ENCODE data around the gene SAE1. TPM values are rescaled to one million over a fixed set of nuclear protein-coding genes. Genes with fewer than 3 reads are reported as not detected.
A peak's percentile ranks its signal among the peaks of the same experiment; 100 is the strongest.

SAE1 gene
- total RNA-seq, 1 donor from 2014 or later, result 96.6 TPM

DNA sequence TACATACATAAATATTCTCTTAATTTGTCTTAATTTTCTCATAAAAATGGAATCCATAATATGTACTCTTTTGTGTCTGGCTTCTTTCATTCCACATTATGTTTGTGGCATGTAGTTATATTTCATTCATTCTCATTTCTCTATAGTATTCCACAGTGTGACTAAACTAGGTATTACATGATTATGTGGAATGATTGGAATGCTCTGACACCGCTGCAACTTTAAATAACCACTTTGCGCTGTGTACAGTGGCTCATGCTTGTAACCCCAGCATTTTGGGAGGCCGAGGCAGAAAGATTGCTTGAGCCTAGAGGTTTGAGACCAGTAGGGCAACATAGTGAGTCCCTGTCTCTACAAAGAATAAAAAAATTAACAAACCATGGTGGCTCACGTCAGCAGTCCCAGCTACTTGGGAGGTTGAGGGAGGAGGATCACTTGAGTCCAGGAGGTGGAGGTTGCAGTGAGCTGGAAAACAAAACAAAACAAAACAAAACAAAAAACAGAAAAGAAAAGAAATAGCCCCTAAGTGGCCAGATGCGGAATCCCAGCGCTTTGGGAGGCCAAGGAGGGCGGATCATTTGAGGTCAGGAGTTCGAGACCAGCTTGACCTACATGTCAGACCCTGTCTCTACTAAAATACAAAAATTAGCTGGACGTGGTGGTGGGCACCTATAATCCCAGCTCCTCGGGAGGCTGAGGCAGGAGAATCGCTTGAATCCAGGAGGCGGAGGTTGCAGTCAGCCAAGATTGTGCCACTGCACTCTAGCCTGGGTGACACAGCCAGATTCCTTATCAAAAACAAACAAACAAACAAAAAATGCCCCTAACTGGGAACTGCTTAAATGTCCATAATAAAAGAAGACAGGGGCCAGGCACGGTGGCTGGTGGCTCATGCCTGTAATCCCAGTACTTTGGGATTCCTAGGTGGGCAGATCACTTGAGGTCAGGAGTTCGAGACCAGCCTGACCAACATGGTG lies 8.0 kb upstream of the SAE1 start:
- Mint-ChIP-seq H3K27me3 (ENCODE audit: unreplicated experiment) (no peaks in the 10 kb centered on the region), H3K4me3 (ENCODE audit: unreplicated experiment) (no peak overlapping the region), H3K4me1 (ENCODE audit: unreplicated experiment) (peaks cover 17% of the 10 kb centered on the region), H3K27ac (ENCODE audit: unreplicated experiment) (peak overlapping the region; percentile 73), H3K36me3 (ENCODE audit: unreplicated experiment) (no peaks in the 10 kb centered on the region), H3K9me3 (ENCODE audit: unreplicated experiment) (no peaks in the 10 kb centered on the region)
- DNase-seq (ENCODE audit: extremely low spot score, unreplicated experiment), result no peak
- TF ChIP-seq, protein P1, sequence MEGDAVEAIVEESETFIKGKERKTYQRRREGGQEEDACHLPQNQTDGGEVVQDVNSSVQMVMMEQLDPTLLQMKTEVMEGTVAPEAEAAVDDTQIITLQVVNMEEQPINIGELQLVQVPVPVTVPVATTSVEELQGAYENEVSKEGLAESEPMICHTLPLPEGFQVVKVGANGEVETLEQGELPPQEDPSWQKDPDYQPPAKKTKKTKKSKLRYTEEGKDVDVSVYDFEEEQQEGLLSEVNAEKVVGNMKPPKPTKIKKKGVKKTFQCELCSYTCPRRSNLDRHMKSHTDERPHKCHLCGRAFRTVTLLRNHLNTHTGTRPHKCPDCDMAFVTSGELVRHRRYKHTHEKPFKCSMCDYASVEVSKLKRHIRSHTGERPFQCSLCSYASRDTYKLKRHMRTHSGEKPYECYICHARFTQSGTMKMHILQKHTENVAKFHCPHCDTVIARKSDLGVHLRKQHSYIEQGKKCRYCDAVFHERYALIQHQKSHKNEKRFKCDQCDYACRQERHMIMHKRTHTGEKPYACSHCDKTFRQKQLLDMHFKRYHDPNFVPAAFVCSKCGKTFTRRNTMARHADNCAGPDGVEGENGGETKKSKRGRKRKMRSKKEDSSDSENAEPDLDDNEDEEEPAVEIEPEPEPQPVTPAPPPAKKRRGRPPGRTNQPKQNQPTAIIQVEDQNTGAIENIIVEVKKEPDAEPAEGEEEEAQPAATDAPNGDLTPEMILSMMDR (IDR thresholded peaks at IDR 0.05), result no peak

DNA sequence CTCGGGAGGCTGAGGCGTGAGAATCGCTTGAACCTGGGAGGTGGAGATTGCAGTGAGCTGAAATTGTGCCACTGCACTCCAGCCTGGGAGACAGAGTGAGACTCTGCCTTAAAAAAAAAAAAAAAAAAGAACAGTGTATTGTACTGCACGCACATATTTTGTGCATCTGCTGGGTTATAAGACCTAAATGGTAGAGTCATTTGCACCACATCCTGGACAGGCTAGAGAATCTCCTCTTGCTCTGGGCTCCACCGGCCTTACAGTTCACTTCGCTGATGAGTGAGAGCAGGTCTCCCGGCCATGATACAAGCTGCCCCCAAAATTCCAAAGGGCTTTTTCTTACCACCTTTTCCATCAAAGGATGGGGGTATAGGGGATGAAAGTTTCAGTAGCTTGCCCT lies 7.2 kb upstream of the SAE1 start:
- TF ChIP-seq, protein P1 (IDR thresholded peaks at IDR 0.05), result no peak
- H3K9me3 Mint-ChIP-seq (ENCODE audit: unreplicated experiment), result no peaks in the 10 kb centered on the region
- H3K27me3 Mint-ChIP-seq (ENCODE audit: unreplicated experiment), result no peaks in the 10 kb centered on the region
- H3K4me3 Mint-ChIP-seq (ENCODE audit: unreplicated experiment), result no peak overlapping the region
- no peaks in the 10 kb centered on the region for H3K36me3 Mint-ChIP-seq (ENCODE audit: unreplicated experiment)
- H3K27ac Mint-ChIP-seq (ENCODE audit: unreplicated experiment), result no peak overlapping the region
- peaks cover 17% of the 10 kb centered on the region for H3K4me1 Mint-ChIP-seq (ENCODE audit: unreplicated experiment)
- DNase-seq (ENCODE audit: extremely low spot score, unreplicated experiment), result no peak

DNA sequence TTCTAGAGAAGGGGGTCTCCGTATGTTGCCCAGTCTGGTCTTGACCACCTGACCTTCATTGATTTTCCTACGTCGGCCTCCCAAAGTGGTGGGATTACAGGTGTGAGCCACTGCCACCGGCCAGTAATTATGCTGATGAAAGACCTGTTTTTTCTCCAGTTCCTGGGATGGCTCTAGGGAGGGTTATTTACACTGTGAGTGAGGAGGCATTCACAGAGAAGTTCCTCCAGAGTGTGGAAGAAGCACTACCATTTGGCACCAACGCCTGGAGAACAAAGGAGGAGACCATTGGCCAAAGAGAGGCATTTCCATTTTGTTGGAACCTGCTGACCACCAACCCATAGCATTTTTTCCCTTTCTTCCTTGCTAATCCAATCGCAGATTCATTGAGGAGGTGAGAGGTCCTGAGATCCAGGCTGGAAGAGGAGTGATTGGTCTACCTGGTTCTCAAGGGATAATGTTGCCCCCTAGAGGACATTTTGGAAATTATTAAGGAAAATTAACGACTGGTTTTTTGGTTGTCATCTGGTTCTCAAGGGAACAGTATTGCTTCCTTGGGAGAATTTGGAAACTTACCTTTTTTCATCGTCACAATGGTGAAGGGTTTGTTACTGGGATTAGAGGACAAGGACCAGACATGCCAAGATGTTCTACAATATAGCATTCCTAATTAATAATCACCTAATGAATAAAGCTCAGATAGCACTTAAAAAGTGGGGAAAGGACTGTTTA lies 5.5 kb upstream of the SAE1 start:
- no peak overlapping the region for H3K4me3 Mint-ChIP-seq (ENCODE audit: unreplicated experiment)
- no peak overlapping the region for H3K27ac Mint-ChIP-seq (ENCODE audit: unreplicated experiment)
- H3K27me3 Mint-ChIP-seq (ENCODE audit: unreplicated experiment), result no peaks in the 10 kb centered on the region
- TF ChIP-seq, protein P1 (IDR thresholded peaks at IDR 0.05), result peak; percentile 72
- H3K4me1 Mint-ChIP-seq (ENCODE audit: unreplicated experiment), result peaks cover 17% of the 10 kb centered on the region
- H3K9me3 Mint-ChIP-seq (ENCODE audit: unreplicated experiment), result no peaks in the 10 kb centered on the region
- no peaks in the 10 kb centered on the region for H3K36me3 Mint-ChIP-seq (ENCODE audit: unreplicated experiment)
- no peak for DNase-seq (ENCODE audit: extremely low spot score, unreplicated experiment)

DNA sequence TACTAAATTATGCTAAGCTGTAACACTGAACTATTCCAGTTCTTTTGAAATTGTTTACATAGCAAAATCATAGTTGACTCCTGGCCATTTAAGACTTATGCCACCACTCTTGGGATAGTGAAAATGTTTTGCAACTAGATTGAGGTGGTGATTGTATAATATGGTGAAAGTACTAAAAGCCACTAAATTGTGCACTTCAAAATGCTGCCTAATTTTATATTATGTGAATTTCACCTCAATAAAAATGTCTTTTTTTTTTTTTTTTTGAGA lies 5.0 kb upstream of the SAE1 start:
- Mint-ChIP-seq H3K27ac (ENCODE audit: unreplicated experiment) (no peak overlapping the region), H3K4me3 (ENCODE audit: unreplicated experiment) (no peak overlapping the region), H3K36me3 (ENCODE audit: unreplicated experiment) (peaks cover 3% of the 10 kb centered on the region), H3K27me3 (ENCODE audit: unreplicated experiment) (no peaks in the 10 kb centered on the region), H3K9me3 (ENCODE audit: unreplicated experiment) (peaks cover 4% of the 10 kb centered on the region), H3K4me1 (ENCODE audit: unreplicated experiment) (peaks cover 19% of the 10 kb centered on the region)
- TF ChIP-seq, protein P1 (IDR thresholded peaks at IDR 0.05), result no peak
- DNase-seq (ENCODE audit: extremely low spot score, unreplicated experiment), result no peak

DNA sequence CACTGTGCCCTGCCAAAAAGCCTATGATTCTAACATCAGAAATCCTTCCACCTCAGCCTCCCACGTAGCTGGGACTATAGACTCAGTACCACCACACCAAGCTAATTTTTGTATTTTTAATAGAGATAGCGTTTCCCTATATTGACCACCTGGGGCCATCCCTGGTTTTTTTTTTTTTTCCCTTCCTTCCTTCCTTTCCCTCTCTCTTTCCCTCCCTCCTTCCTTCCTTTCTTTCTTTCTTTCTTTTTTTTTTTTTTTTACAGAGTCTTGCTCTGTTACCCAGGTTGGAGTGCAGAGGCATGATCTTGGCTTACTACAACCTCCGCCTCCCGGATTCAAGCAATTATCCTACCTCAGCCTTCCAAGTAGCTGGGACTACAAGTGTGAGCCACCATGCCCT lies 1.1 kb upstream of the SAE1 start:
- Mint-ChIP-seq H3K27me3 (ENCODE audit: unreplicated experiment) (no peaks in the 10 kb centered on the region), H3K4me3 (ENCODE audit: unreplicated experiment) (no peak overlapping the region), H3K9me3 (ENCODE audit: unreplicated experiment) (peaks cover 4% of the 10 kb centered on the region), H3K27ac (ENCODE audit: unreplicated experiment) (peak overlapping the region; percentile 57), H3K36me3 (ENCODE audit: unreplicated experiment) (peaks cover 11% of the 10 kb centered on the region), H3K4me1 (ENCODE audit: unreplicated experiment) (peaks cover 43% of the 10 kb centered on the region)
- TF ChIP-seq, protein P1 (IDR thresholded peaks at IDR 0.05), result no peak
- DNase-seq (ENCODE audit: extremely low spot score, unreplicated experiment), result no peak
